ENCODE results near the gene MEOX2.

DNA sequence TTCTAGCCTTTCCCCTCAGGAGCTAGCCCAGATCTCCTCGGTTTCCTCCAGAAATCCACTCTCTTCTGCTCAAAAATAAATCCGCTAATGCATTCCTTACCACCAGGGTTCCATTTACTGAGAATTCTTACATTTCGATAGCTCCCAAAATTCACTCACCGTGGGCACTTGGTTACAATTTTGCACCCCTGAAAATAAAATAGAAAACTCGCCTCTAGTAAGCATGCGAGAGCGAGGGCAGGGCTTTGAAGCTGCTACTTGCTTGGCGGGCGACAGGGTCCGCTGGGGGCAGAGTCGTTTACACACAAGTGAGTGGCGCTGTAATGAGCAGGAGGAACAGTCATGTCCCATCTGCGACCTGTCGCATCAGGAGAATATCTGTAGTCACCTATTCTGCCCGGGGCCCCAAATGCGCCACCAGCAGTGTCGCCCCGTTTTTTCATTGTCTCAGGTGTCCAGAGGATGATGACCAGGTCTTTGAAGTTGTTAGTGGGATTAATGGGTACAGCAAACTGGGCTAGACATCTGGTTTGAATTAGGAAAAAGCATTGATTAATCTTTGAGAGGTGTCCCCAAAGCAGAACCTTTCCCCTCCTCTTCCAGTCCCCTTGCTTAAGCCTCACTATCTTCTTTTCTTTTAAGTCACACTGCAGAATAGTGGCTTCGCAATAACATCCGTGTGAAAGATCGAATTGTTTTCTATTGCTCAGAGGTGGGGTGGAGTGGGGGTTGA lies 1.2 kb upstream of the MEOX2 start:
- TF ChIP-seq, protein P1, sequence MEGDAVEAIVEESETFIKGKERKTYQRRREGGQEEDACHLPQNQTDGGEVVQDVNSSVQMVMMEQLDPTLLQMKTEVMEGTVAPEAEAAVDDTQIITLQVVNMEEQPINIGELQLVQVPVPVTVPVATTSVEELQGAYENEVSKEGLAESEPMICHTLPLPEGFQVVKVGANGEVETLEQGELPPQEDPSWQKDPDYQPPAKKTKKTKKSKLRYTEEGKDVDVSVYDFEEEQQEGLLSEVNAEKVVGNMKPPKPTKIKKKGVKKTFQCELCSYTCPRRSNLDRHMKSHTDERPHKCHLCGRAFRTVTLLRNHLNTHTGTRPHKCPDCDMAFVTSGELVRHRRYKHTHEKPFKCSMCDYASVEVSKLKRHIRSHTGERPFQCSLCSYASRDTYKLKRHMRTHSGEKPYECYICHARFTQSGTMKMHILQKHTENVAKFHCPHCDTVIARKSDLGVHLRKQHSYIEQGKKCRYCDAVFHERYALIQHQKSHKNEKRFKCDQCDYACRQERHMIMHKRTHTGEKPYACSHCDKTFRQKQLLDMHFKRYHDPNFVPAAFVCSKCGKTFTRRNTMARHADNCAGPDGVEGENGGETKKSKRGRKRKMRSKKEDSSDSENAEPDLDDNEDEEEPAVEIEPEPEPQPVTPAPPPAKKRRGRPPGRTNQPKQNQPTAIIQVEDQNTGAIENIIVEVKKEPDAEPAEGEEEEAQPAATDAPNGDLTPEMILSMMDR (IDR thresholded peaks at IDR 0.05), result no peak
- TF ChIP-seq POLR2A (IDR thresholded peaks at IDR 0.05), result no peak

Data from Peyer's patch (tissue), 4 donors.